Heart right ventricle (tissue), 16 donors: Measurements from ENCODE around the gene PPP1R18. TPM values are rescaled to one million over a fixed set of nuclear protein-coding genes. Genes with fewer than 3 reads are reported as not detected.
A peak's percentile ranks its signal among the peaks of the same experiment; 100 is the strongest.

ENCODE experiments used
- ATAC-seq, 8 donors: fragments of 200-7000 bp; cut with Tn5 transposase; one replicate each; pipeline ENCODE4 v1.9.1; 2020; ENCODE audit warnings: mild to moderate bottlenecking in 8 of 8, moderate library complexity in 8 of 8, moderate number of reproducible peaks in 1 of 8
- DNase-seq, 2 donors: peaks; one replicate each; pipeline ENCODE4 v3.0.0-alpha.2; 2020
- H3K27ac ChIP-seq, 10 donors: fragments of 200-600 bp; sonication (generic) in 2 of 10; one replicate each; pipeline versions ENCODE4 v1.5.0 to v1.8.0; 2020 to 2022; ENCODE audit warnings: mild to moderate bottlenecking in 3 of 10
- H3K27me3 ChIP-seq, 7 donors: fragments of 200-600 bp; one replicate each; pipeline ENCODE4 v1.8.0; 2021 to 2022; ENCODE audit warnings: mild to moderate bottlenecking in 2 of 7
- H3K36me3 ChIP-seq, 9 donors: fragments of 200-600 bp; sonication (generic) in 1 of 9; one replicate each; pipeline versions ENCODE4 v1.5.0 to v1.8.0; 2020 to 2022; ENCODE audit warnings: mild to moderate bottlenecking in 2 of 9
- H3K4me1 ChIP-seq, 9 donors: fragments of 200-600 bp; sonication (generic) in 1 of 9; one replicate each; pipeline versions ENCODE4 v1.5.0 to v1.8.0; 2020 to 2022; ENCODE audit warnings: mild to moderate bottlenecking in 4 of 9
- H3K4me3 ChIP-seq, 10 donors: fragments of 200-600 bp; sonication (generic) in 2 of 10; one replicate each; pipeline versions ENCODE4 v1.5.0 to v1.8.0; 2020 to 2022; ENCODE audit warnings: mild to moderate bottlenecking in 7 of 10, moderate library complexity in 2 of 10
- H3K9me3 ChIP-seq, 11 donors: fragments of 200-600 bp in 10 of 11; sonication (generic) in 2 of 11; one replicate each; pipeline versions ENCODE4 v1.5.0 to v1.8.0; 2013 to 2022; ENCODE audit warnings: mild to moderate bottlenecking in 2 of 11, control low read depth in 1 of 11, moderate library complexity in 1 of 11
- WGBS, 2 donors: extraction: QIAGEN DNeasy Blood & Tissue Kit; methylation state at CpG; one replicate each; pipeline ENCODE4 v1.1.7; 2013; ENCODE audit warnings: inconsistent platforms in 1 of 2; 5-methylcytosine and 5-hydroxymethylcytosine counted together
- intact Hi-C, 10 donors: fragments of 100-400 bp; cut with DNase I; formaldehyde crosslinking; loops; one replicate each; pipeline versions ENCODE4 v1.11.1 to v1.14.2; 2022
- polyA plus RNA-seq, 2 donors: library from polyadenylated mRNA; stranded (reverse); fragments of 200-250 nt; gene quantifications; one replicate each; pipeline ENCODE4 v1.2.3, GENCODE V29; 2013
- total RNA-seq, 10 donors: library from RNA; stranded (reverse); fragmentation: NEBNext Ultra II Directional in 3 of 10; extraction: Animal tissue kit (Norgen Biotek cat#: 25700) in 3 of 10; gene quantifications; one replicate each; pipeline versions ENCODE4 v1.2.1 to v1.2.4, GENCODE V29; 2021 to 2023
- TF ChIP-seq, protein P1 (sequence below), 9 donors: fragments of 200-600 bp; sonication (generic) in 2 of 9; IDR thresholded peaks; one replicate each; pipeline versions ENCODE4 v1.5.0 to v1.8.0; 2021 to 2022; ENCODE audit warnings: antibody characterized with exemption in 9 of 9, mild to moderate bottlenecking in 5 of 9, moderate library complexity in 1 of 9
- donor health status: Arrhythmogenic right ventricular cardiomyopathy.
- donor health status: ischemic (EF 13 %, LVEDD 7.1; RV severe dilation, severe dysfunction).
- donor health status: healthy with polysubstance abuse.
- donor health status: DM: no; HTN: yes; CAD: no.
- donor health status: DM: no; HTN: no; CAD: no.
- donor health status: ischemic (EF 25% LVEDD 6.9; RV normal size, moderate dysfunction).
- donor health status: ischemic (EF 25% LVEDD 5.7; RV mildly dilated, moderate dysfunction).
- donor health status: healthy.
- donor health status: DM: yes; HTN: yes; CAD: no.
- donor health status: Ischemic cardiomyopathy.
- donor health status: ischemic (EF 35%, LVEDD 5.7; RV mildly dilated, moderate dysfunction).
- donor health status: nonischemic (EF 11% LVEDD 7.7; RV severe dilation, severe dysfunction).
- donor health status: DM: yes; HTN: yes; CAD: no.
- donor health status: PGD.
- donor health status: ischemic (EF 29% LVEDD 5.4; RV normal size, mild dysfunction).
- donor health status: nonischemic (EF 23%, LVEDD 6.1; RV moderate dilation, normal function).

Gene PPP1R18
- total and polyA plus RNA-seq, 12 donors, result 8.2 to 47.7 (median 17.2) TPM

DNA sequence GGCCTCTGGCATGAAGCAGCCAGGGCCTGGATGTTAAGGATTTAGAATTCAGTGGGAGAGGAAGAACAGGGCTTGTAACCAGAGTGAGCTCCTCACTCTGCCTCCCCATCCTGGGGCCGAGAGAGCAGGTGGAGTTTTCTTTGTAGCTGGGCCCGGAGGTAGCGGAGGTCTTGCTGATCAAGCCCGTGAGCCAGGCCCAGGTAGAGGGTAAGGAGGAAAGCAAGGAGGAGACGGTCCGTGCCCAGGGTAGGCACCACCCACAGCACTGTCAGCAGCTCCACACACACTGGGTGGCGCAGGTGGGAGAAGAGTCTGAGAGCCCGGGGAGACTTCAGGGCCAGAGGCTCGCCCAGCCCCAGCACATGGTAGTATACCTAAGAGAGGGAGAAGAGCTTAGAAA, 2.1 kb upstream of the PPP1R18 start:
- intact Hi-C loops, result loop anchor here in 2 of 10 donors (5.0 to 10.0 kb wide), 2 partner anchors 71 to 196 kb away; partner anchors contain the start of genes DDR1 (in 1 of the 2), MRPS18B (in 1 of the 2) and PPP1R10 (in 1 of the 2)
- WGBS, 2 donors, result 72 to 84% methylated on average over 9 of the region's 9 CpGs
- Histone ChIP-seq H3K36me3 (no peaks in the 10 kb centered on the region), H3K4me1 (peaks cover 17 to 65% (median 44%) of the 10 kb centered on the region in 9 donors), H3K27ac (peak overlapping the region; percentile 94 to 100 (median 98)), H3K27me3 (no peaks in the 10 kb centered on the region), H3K9me3 (no peaks in the 10 kb centered on the region), H3K4me3 (peak overlapping the region; percentile 44 to 90 (median 80))
- ATAC-seq (no peak), DNase-seq (no peak)
- TF ChIP-seq, protein P1, sequence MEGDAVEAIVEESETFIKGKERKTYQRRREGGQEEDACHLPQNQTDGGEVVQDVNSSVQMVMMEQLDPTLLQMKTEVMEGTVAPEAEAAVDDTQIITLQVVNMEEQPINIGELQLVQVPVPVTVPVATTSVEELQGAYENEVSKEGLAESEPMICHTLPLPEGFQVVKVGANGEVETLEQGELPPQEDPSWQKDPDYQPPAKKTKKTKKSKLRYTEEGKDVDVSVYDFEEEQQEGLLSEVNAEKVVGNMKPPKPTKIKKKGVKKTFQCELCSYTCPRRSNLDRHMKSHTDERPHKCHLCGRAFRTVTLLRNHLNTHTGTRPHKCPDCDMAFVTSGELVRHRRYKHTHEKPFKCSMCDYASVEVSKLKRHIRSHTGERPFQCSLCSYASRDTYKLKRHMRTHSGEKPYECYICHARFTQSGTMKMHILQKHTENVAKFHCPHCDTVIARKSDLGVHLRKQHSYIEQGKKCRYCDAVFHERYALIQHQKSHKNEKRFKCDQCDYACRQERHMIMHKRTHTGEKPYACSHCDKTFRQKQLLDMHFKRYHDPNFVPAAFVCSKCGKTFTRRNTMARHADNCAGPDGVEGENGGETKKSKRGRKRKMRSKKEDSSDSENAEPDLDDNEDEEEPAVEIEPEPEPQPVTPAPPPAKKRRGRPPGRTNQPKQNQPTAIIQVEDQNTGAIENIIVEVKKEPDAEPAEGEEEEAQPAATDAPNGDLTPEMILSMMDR (IDR thresholded peaks at IDR 0.05), result no peak

DNA sequence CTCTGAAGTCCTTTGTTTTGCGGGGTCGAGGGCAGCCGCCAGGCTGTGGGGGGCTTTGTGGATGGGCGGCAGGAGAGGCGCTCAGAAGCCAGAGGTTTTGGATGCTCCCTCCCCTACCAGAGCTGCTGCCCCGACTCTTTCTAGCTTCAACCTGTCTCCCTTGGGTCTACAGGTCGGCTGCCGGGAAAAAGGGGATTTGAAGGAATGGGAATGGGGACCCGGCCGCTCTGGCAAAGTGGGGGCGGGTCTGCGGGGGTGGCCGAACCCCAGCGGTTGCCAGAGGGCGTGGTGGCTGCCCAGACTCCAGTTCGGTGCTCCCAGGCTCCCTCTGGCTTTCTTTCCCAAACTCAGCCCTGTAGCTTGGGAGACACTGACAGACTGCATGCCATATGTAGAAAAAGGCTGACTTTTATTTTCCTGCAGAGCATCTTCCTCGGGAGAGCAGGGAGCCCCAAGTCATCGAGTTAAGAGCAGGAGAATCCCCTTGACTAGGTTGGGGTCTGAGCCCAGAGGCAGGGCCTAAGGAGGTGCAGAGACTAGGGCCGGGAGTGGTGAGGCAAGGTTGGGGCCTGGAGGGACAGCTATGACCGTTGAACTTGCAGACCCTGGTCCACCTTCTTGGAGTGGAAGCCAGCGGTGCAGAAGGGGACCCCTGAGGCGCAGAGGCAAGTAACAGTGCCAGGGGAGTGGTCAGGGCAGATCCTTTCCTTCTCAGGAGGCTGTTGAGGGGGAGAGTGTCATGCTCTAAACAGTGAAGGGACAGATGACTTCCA, 1.4 kb upstream of the PPP1R18 start:
- Histone ChIP-seq H3K9me3 (no peaks in the 10 kb centered on the region), H3K36me3 (peaks cover 0 to 6% (median 0%) of the 10 kb centered on the region in 9 donors), H3K27ac (peak overlapping the region; percentile 94 to 100 (median 98)), H3K4me1 (peaks cover 17 to 72% (median 51%) of the 10 kb centered on the region in 9 donors), H3K4me3 (peak overlapping the region; percentile 44 to 90 (median 80)), H3K27me3 (no peaks in the 10 kb centered on the region)
- peak in 2 of 8 donors; percentile 9 to 16 for ATAC-seq
- intact Hi-C loops, result loop anchor here in 7 of 10 donors (1.0 to 10.0 kb wide), 4 partner anchors 29 to 197 kb away; partner anchors contain the start of genes TUBB (in 5 of the 7), DDR1 (in 1 of the 7), MDC1 (in 1 of the 7) and MRPS18B (in 1 of the 7)
- TF ChIP-seq, protein P1 (IDR thresholded peaks at IDR 0.05), result peak in 7 of 9 donors; percentile 12 to 60 (median 34)
- DNase-seq, result peak; percentile 42 to 63
- 11 to 12% methylated on average over 22 of the region's 22 CpGs for WGBS, 2 donors

DNA sequence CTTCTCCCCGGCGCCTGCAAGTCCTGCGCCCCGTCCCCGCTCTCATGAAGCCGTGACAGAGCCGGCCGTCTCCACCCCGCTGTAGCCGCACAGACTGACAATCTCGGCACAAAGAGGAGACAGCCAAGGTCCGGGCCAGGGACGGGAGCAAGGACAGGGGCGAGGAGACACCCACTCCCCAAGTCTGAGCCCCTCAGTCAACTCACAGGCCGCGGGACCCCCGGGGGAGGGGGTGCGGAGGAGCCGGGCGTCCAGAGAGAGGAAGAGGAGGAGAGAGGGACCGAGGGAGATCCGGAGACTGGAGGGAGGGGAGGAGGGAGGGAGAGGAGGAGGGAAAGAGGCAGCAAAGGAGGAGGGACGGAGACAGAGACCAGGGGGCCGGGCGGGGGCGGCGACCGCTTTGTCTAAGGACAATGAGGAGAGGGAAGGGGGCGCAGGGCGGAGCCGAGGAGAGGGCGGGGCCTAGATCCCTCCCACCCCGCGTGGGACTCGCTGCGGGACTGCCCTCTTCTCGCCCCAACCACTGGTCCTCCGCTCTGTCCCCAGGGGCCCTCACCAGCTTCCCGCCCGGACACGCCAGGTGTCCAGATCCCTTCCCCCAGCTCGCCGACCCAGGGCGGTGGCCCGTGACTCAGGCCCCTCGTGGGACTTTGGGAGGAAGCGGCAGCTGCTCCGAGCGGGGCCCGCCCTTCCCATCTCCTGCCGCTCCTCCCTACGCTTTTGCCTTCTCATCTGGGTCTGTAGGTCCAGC, 638 bp upstream of the PPP1R18 start:
- intact Hi-C loops, result loop anchor here in 7 of 10 donors (1.0 to 10.0 kb wide), 4 partner anchors 30 to 198 kb away; partner anchors contain the start of genes TUBB (in 5 of the 7), DDR1 (in 1 of the 7), MDC1 (in 1 of the 7) and MRPS18B (in 1 of the 7)
- Histone ChIP-seq H3K4me1 (peaks cover 20 to 80% (median 58%) of the 10 kb centered on the region in 9 donors), H3K27ac (peak overlapping the region; percentile 94 to 100 (median 98)), H3K9me3 (no peaks in the 10 kb centered on the region), H3K4me3 (peak overlapping the region; percentile 44 to 90 (median 80)), H3K36me3 (peaks cover 0 to 6% (median 0%) of the 10 kb centered on the region in 9 donors), H3K27me3 (no peaks in the 10 kb centered on the region)
- DNase-seq, result peak; percentile 96 to 98
- TF ChIP-seq, protein P1 (IDR thresholded peaks at IDR 0.05), result no peak
- ATAC-seq, result peak; percentile 73 to 87 (median 80)
- WGBS, 2 donors, result 0 to 1% methylated on average over 45 to 52 of the region's 52 CpGs
